H1 (cell line): Measurements from ENCODE around the gene CT45A9. TPM values are rescaled to one million over a fixed set of nuclear protein-coding genes. Genes with fewer than 3 reads are reported as not detected.
"Not testable (repeated sequence)": the region's sequence is repeated elsewhere in the genome, so short reads cannot be mapped to it uniquely, and the experiment has no call there.

Experiments
- CTCF ChIA-PET: fragments of 300-600 bp; sonication (Branson Sonifier 250); formaldehyde crosslinking; loops from one replicate; lab custom pipeline; 2021; ENCODE audit not compliant: partially characterized antibody; lab: Charles Lee
- POLR2A ChIA-PET: fragments of 300-600 bp; sonication (Branson Sonifier 250); formaldehyde crosslinking; loops from one replicate; lab custom pipeline; 2021; ENCODE audit warnings: inconsistent platforms; ENCODE audit not compliant: partially characterized antibody; lab: Charles Lee
- DNase-seq, 2 experiments: peaks; one replicate each; pipeline versions ENCODE4 v3.0.0 to v3.0.0-alpha.2; 2010 to 2022; ENCODE audit warnings: low spot score in 2 of 2, low read depth in 1 of 2, mixed read lengths in 1 of 2
- FAIRE-seq: peaks from 2 replicates; lab custom pipeline; 2011; peaks lifted over from hg19 to GRCh38; lab: Jason Lieb, UNC
- H2AFZ ChIP-seq: 2 replicates; pipeline ENCODE4 v1.8.1; 2012; ENCODE audit warnings: low read length, inconsistent platforms
- H2AK5ac ChIP-seq: 2 replicates; pipeline ENCODE4 v1.6.1; 2013; ENCODE audit warnings: low read depth, low read length
- H2BK120ac ChIP-seq: replicated peaks from 2 replicates; pipeline ENCODE3; 2013; ENCODE audit warnings: low read depth, low read length, inconsistent platforms
- H2BK12ac ChIP-seq: 2 replicates; pipeline ENCODE4 v1.6.1; 2013; ENCODE audit warnings: low read depth, low read length
- H2BK15ac ChIP-seq: 2 replicates; pipeline ENCODE4 v1.6.1; 2013; ENCODE audit warnings: low read length
- H2BK20ac ChIP-seq: 2 replicates; pipeline ENCODE4 v1.6.1; 2013; ENCODE audit warnings: low read length
- H2BK5ac ChIP-seq: 2 replicates; pipeline ENCODE4 v1.6.1; 2013; ENCODE audit warnings: low read depth, low read length
- H3K14ac ChIP-seq: 2 replicates; pipeline ENCODE4 v1.6.1; 2013; ENCODE audit warnings: inconsistent platforms; ENCODE audit not compliant: insufficient read length
- H3K18ac ChIP-seq: 2 replicates; pipeline ENCODE4 v1.6.1; 2013; ENCODE audit warnings: low read length; ENCODE audit errors: extremely low read depth
- H3K23ac ChIP-seq: 2 replicates; pipeline ENCODE4 v1.6.1; 2013; ENCODE audit warnings: inconsistent platforms; ENCODE audit not compliant: insufficient read length
- H3K23me2 ChIP-seq: 2 replicates; pipeline ENCODE4 v1.6.1; 2013; ENCODE audit warnings: low read depth, low read length
- H3K27ac ChIP-seq: 2 replicates; pipeline ENCODE4 v1.6.1; 2011; ENCODE audit warnings: low read depth, low read length, inconsistent platforms
- H3K27me3 ChIP-seq, 4 experiments: replicated peaks in 1 of 4; 1 replicate in 1 of 4; 2 replicates in 3 of 4; pipeline versions ENCODE4 v1.6.1 to v1.8.1; 2011 to 2013; ENCODE audit warnings: low read length in 3 of 4, mild to moderate bottlenecking in 3 of 4, inconsistent platforms in 2 of 4, mixed read lengths in 2 of 4, moderate library complexity in 1 of 4; ENCODE audit not compliant: control insufficient read depth in 3 of 4, insufficient read depth in 3 of 4; ENCODE audit errors: extremely low read depth in 1 of 4
- H3K36me3 ChIP-seq, 4 experiments: 2 replicates each; pipeline versions ENCODE4 v1.6.1 to v1.8.1; 2011 to 2013; ENCODE audit warnings: mild to moderate bottlenecking in 4 of 4, low read length in 3 of 4, moderate library complexity in 2 of 4, control low read depth in 1 of 4, inconsistent platforms in 1 of 4; ENCODE audit not compliant: insufficient read depth in 4 of 4, control insufficient read depth in 2 of 4
- H3K4ac ChIP-seq: replicated peaks from 2 replicates; pipeline ENCODE3; 2013; ENCODE audit warnings: low read length, low read depth, mixed read lengths, inconsistent platforms; ENCODE audit not compliant: insufficient read length
- H3K4me1 ChIP-seq, 4 experiments: replicated peaks in 1 of 4; 1 replicate in 1 of 4; 2 replicates in 3 of 4; pipeline versions ENCODE4 v1.6.1 to v1.8.1; 2011 to 2013; ENCODE audit warnings: low read length in 3 of 4, inconsistent platforms in 2 of 4, mixed read lengths in 1 of 4; ENCODE audit not compliant: insufficient read depth in 4 of 4, control insufficient read depth in 3 of 4
- H3K4me2 ChIP-seq, 2 experiments: 2 replicates each; pipeline versions ENCODE4 v1.6.1 to v1.8.1; 2011 to 2013; ENCODE audit warnings: low read depth in 2 of 2, low read length in 2 of 2, control low read depth in 1 of 2, inconsistent platforms in 1 of 2, mild to moderate bottlenecking in 1 of 2; ENCODE audit not compliant: insufficient read depth in 1 of 2
- H3K4me3 ChIP-seq, 4 experiments: fragments of 200-600, 300-600 bp in 1 of 4; sonication (generic), shearing (Covaris generic), sonication (Bioruptor Twin) in 1 of 4; 2 replicates each; pipeline versions ENCODE4 v1.5.1 to v1.8.1; 2011 to 2016; ENCODE audit warnings: low read length in 4 of 4, low read depth in 3 of 4, control low read depth in 2 of 4, inconsistent platforms in 2 of 4, mild to moderate bottlenecking in 2 of 4, mixed read lengths in 1 of 4, moderate library complexity in 1 of 4; ENCODE audit not compliant: insufficient read depth in 2 of 4; ENCODE audit errors: extremely low read depth in 1 of 4
- H3K56ac ChIP-seq: replicated peaks from 2 replicates; pipeline ENCODE3; 2013; ENCODE audit warnings: low read depth, mild to moderate bottlenecking, mixed read lengths, low read length, inconsistent platforms; ENCODE audit not compliant: insufficient read length
- H3K79me1 ChIP-seq: 2 replicates; pipeline ENCODE4 v1.6.1; 2013; ENCODE audit warnings: low read depth, low read length, control low read depth
- H3K79me2 ChIP-seq, 2 experiments: 2 replicates each; pipeline versions ENCODE4 v1.6.1 to v1.8.1; 2012 to 2013; ENCODE audit warnings: low read length in 2 of 2, mild to moderate bottlenecking in 2 of 2, inconsistent platforms in 1 of 2; ENCODE audit not compliant: insufficient read depth in 2 of 2, control insufficient read depth in 1 of 2
- H3K9ac ChIP-seq, 4 experiments: replicated peaks in 1 of 4; 1 replicate in 1 of 4; 2 replicates in 3 of 4; pipeline versions ENCODE4 v1.6.1 to v1.8.1; 2011 to 2013; ENCODE audit warnings: low read depth in 3 of 4, low read length in 3 of 4, control low read depth in 2 of 4, mild to moderate bottlenecking in 2 of 4, moderate library complexity in 2 of 4, inconsistent platforms in 1 of 4; ENCODE audit errors: extremely low read depth in 1 of 4
- H3K9me3 ChIP-seq, 2 experiments: 2 replicates each; pipeline versions ENCODE4 v1.6.1 to v1.8.1; 2012 to 2013; ENCODE audit warnings: mild to moderate bottlenecking in 2 of 2, moderate library complexity in 2 of 2, control low read depth in 1 of 2, inconsistent platforms in 1 of 2, low read depth in 1 of 2, low read length in 1 of 2, mixed read lengths in 1 of 2; ENCODE audit not compliant: insufficient read depth in 2 of 2
- H4K20me1 ChIP-seq, 2 experiments: replicated peaks in 1 of 2; 2 replicates each; pipeline versions ENCODE3 to v1.8.1; 2011 to 2013; ENCODE audit warnings: inconsistent platforms in 2 of 2, low read length in 2 of 2, mild to moderate bottlenecking in 1 of 2; ENCODE audit not compliant: insufficient read depth in 2 of 2, control insufficient read depth in 1 of 2
- H4K5ac ChIP-seq: 2 replicates; pipeline ENCODE4 v1.6.1; 2013; ENCODE audit warnings: low read length, low read depth, mixed read lengths, inconsistent platforms; ENCODE audit not compliant: insufficient read length
- H4K8ac ChIP-seq: 2 replicates; pipeline ENCODE4 v1.8.0; 2013; ENCODE audit warnings: mild to moderate bottlenecking, moderate library complexity, low read length, inconsistent platforms; ENCODE audit not compliant: insufficient read depth; ENCODE audit errors: extremely low read depth
- H4K91ac ChIP-seq: replicated peaks from 2 replicates; pipeline ENCODE3; 2013; ENCODE audit warnings: low read length, mixed read lengths, inconsistent platforms; ENCODE audit not compliant: insufficient read length
- WGBS, 2 experiments: shearing (Covaris generic) in 1 of 2; methylation state at CpG; one replicate each; pipeline versions ENCODE4 v1.1.6 to v1.1.7; 2013 to 2015; ENCODE audit warnings: low lambda C conversion rate in 2 of 2, mixed read lengths in 2 of 2, inconsistent platforms in 1 of 2, low coverage in 1 of 2, missing lambda C conversion rate in 1 of 2; ENCODE audit not compliant: insufficient replicate concordance in 2 of 2, insufficient coverage in 1 of 2, insufficient read length in 1 of 2; ENCODE audit errors: extremely low coverage in 1 of 2, missing lambda C conversion rate in 1 of 2; 5-methylcytosine and 5-hydroxymethylcytosine counted together
- long read RNA-seq, 2 experiments: library from RNA in 1 of 2; library from capped mRNA in 1 of 2; stranded (forward); transcript quantifications; one replicate each; pipeline ENCODE4 v2.0.0, GENCODE V29; 2021; ENCODE audit warnings: inconsistent platforms in 1 of 2
- polyA minus RNA-seq, 3 experiments: library from RNA; depleted of rRNA, polyadenylated mRNA; stranded (reverse); fragments of >200 nt; gene quantifications; 1 replicate in 2 of 3; 2 replicates in 1 of 3; pipeline ENCODE4 v1.2.3, GENCODE V29; 2011
- polyA plus RNA-seq, 7 experiments: library from polyadenylated mRNA; depleted of rRNA in 3 of 7; stranded (reverse) in 5 of 7; unstranded in 2 of 7; fragments of >200 nt in 5 of 7; fragments of 200-250 nt in 2 of 7; gene quantifications; 1 replicate in 5 of 7; 2 replicates in 1 of 7; 4 replicates in 1 of 7; pipeline versions ENCODE4 v1.2.1 to v1.2.3, GENCODE V29; 2011 to 2013; ENCODE audit warnings: missing spikeins in 2 of 7, mixed read lengths in 2 of 7
- total RNA-seq: library from RNA; stranded (reverse); fragmentation: NEBNext Ultra II Directional; extraction: Animal tissue kit (Norgen Biotek cat#: 25700); gene quantifications from 2 replicates; pipeline ENCODE4 v1.2.1, GENCODE V29; 2021

CT45A9 gene
- total RNA-seq (not detected in 2 replicates), polyA plus RNA-seq (2011; rRNA removed) (not detected in 2 replicates), polyA minus RNA-seq (2011; rRNA and poly(A)+ RNA removed) (not detected in 2 replicates)
- polyA plus RNA-seq (2011; cell fraction: cytosol; rRNA removed), result not detected
- polyA plus RNA-seq (2011; cell fraction: nucleus; rRNA removed), result not detected
- not detected in 4 replicates for polyA plus RNA-seq (2012, experiment 1 of 2)
- polyA plus RNA-seq (2012, experiment 2 of 2), result not detected
- not detected for polyA plus RNA-seq (2013, experiment 1 of 2)
- not detected for polyA plus RNA-seq (2013, experiment 2 of 2)
- polyA minus RNA-seq (2011; cell fraction: cytosol; rRNA and poly(A)+ RNA removed), result not detected
- polyA minus RNA-seq (2011; cell fraction: nucleus; rRNA and poly(A)+ RNA removed), result not detected
- long read RNA-seq, experiment 1, result 0 reads
- long read RNA-seq, experiment 2, result 0 reads

DNA sequence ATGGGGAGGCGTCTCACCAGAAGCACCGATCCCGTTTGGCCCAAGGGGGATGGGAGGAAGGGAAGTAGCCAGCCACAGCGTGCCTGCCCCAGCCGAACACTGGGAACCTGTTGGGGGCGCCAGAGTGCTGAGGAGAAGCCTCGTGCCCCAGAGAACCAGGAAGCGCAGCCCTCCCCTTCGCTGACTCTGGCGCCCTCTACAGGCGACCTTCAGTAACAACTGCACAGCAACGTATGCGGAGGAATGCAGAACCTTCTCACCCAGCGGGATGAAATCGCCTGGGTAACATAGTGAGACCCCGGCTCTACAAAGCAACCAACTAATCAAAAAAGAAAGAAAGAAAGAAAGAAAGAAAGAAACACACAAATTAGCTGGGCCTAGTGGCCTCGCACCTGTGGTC lies at the start of gene CT45A9:
TSS of gene CT45A9 (minus strand) at position 101 of the 400 bp plus-strand sequence. CDS start 3,751 bp downstream, outside the sequence.
- H3K18ac ChIP-seq, result not testable (repeated sequence)

More for the DNA sequence above, at the start of gene CT45A9:
- H3K4ac ChIP-seq, H3K9ac ChIP-seq, H2AFZ ChIP-seq, H4K5ac ChIP-seq, H4K91ac ChIP-seq, H3K23ac ChIP-seq, DNase-seq, H3K79me1 ChIP-seq, H3K23me2 ChIP-seq, H4K8ac ChIP-seq, H2BK12ac ChIP-seq, H3K27ac ChIP-seq, H2AK5ac ChIP-seq, POLR2A ChIA-PET, H3K4me1 ChIP-seq, H2BK15ac ChIP-seq, H3K9me3 ChIP-seq, H2BK120ac ChIP-seq, FAIRE-seq, H3K27me3 ChIP-seq, H3K36me3 ChIP-seq, H3K56ac ChIP-seq, H3K79me2 ChIP-seq, H4K20me1 ChIP-seq, H3K4me2 ChIP-seq, H2BK5ac ChIP-seq, CTCF ChIA-PET, H2BK20ac ChIP-seq, H3K14ac ChIP-seq, H3K4me3 ChIP-seq: not testable (repeated sequence)
- WGBS, 2 experiments, result no CpG with 5 or more reads among the region's 17 CpGs
